NCI-H2196 (cell line): ENCODE results near the gene TGFBR2.

ENCODE experiments used
- DNase-seq: peaks from one replicate; lab custom pipeline; 2025; ENCODE audit not compliant: unreplicated experiment; lab: John Stamatoyannopoulos, UW

The TGFBR2 gene

GRCh38 chr3:30688776-30689641, 82.6 kb downstream of the TGFBR2 start:
- DNase-seq = no peak

DNA sequence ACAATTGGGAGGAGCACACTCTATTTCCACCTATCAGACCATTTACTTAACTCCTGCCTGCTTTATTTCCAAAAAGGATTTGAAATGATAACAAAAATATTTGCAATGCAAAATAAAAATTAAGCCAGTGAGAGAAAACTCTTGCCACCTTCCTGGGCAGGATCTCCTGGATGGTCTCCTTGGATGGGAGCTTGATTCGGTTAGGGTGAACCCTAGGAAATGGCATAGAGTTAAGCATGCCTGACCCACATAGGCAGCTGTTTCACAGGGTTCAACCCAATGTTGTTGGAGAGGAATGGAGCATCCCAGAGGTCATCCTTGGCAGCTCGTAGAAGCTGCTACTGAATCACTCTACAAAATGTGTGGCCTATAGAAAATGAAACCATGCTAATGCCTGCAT, 83.8 kb downstream of the TGFBR2 start:
- DNase-seq = no peak

GRCh38 chr3:30691249-30691880, 85.0 kb downstream of the TGFBR2 start:
- DNase-seq = no peak

GRCh38 chr3:30691944-30692343, 85.5 kb downstream of the TGFBR2 start:
- no peak for DNase-seq

GRCh38 chr3:30692498-30693130, 86.2 kb downstream of the TGFBR2 start:
- no peak for DNase-seq

DNA sequence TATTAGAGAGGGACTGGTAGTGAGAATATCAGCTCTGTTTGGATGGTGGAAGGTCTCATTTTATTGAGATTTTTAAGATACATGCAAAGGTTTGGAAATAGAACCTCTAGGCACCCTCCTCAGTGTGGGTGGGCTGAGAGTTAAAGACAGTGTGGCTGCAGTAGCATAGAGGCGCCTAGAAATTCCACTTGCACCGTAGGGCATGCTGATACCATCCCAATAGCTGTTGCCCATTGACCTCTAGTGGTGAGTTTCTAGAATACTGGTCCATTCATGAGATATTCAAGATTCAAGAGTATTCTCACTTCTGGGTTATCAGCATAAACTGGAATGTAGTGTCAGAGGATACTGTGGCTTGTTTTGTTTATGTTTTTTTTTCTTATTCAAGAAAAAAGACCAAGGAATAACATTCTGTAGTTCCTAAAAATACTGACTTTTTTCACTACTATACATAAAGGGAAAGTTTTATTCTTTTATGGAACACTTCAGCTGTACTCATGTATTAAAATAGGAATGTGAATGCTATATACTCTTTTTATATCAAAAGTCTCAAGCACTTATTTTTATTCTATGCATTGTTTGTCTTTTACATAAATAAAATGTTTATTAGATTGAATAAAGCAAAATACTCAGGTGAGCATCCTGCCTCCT, 87.2 kb downstream of the TGFBR2 start:
- DNase-seq = peak; percentile 13

- DNase-seq = no peak
Observed at GRCh38 chr3:30694148-30694547, 87.7 kb downstream of the TGFBR2 start.

GRCh38 chr3:30694668-30695067, 88.3 kb downstream of the TGFBR2 start:
- DNase-seq = no peak

- no peak for DNase-seq
Observed at GRCh38 chr3:30695302-30696061, 89.1 kb downstream of the TGFBR2 start.

GRCh38 chr3:30696403-30696819, 90.0 kb downstream of the TGFBR2 start:
- DNase-seq = no peak

DNA sequence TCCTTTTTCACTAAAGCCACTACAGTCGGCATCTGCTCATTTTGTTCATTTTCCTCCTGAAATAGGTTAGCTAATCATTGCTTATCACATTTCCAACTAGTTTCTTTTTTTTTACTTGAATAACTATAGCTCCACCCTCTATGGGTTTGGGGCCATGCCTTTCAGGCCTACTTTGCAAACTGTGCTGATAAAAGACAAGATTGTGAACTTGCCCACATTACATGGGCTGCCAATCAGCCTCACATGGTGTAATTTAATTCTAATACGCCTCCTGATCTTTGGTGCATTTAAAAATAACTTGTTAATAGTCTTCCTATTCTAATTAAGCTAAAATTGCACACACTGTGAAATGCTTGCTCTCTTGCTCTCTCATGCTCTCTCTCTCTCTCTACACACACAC, 90.5 kb downstream of the TGFBR2 start:
- DNase-seq = no peak

DNA sequence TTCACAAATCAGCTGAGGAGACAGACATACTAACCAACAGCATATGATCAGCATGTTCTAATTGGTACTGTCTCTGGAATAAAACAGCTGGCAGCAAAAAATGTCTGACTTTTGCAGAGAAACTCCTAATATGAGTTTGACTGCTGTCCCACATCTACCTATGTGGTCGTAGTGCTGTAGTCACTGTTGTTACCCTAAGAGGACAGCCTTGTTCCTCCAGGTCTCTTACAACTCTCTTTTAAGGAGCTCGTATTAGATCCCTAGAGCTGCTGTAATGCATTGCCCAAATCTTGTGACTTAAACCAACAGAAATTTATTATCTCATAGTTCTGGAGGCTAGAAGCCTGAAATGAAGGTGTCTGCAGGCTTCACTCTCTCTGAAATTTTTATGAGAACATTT, 92.1 kb downstream of the TGFBR2 start:
- DNase-seq = no peak

- DNase-seq = no peak
Observed at GRCh38 chr3:30699927-30700326, 93.5 kb downstream of the TGFBR2 start.

- no peak for DNase-seq
Observed at GRCh38 chr3:30700702-30701321, 94.4 kb downstream of the TGFBR2 start.

- DNase-seq = no peak
Observed at GRCh38 chr3:30702038-30702827, 95.8 kb downstream of the TGFBR2 start.

DNA sequence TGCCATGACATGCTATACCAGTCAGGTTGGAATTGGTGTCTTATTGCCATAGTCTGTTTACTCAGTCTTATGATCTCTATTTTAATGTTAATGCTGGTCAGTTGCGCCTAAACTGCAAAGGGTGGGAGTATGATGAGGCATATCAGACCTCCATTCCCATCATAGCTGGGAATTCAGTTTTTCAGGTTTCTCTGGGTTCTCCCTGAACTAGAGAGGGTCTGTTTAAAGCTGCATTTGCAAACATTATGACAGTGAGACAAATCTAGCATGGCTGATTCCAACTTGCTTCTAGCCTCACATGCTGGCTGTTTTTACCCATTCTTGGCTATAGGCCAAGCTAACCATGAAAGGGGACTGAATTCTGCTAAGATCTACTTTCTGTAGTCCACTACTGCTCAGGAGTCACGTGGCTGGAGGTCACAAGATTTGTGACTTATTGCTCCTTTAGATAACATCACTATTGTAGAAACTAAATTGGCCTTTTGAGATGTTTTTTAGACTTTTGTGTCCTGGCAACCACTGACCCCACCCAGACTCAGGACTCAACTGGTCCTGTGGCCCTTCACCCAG, 96.5 kb downstream of the TGFBR2 start:
- no peak for DNase-seq

DNA sequence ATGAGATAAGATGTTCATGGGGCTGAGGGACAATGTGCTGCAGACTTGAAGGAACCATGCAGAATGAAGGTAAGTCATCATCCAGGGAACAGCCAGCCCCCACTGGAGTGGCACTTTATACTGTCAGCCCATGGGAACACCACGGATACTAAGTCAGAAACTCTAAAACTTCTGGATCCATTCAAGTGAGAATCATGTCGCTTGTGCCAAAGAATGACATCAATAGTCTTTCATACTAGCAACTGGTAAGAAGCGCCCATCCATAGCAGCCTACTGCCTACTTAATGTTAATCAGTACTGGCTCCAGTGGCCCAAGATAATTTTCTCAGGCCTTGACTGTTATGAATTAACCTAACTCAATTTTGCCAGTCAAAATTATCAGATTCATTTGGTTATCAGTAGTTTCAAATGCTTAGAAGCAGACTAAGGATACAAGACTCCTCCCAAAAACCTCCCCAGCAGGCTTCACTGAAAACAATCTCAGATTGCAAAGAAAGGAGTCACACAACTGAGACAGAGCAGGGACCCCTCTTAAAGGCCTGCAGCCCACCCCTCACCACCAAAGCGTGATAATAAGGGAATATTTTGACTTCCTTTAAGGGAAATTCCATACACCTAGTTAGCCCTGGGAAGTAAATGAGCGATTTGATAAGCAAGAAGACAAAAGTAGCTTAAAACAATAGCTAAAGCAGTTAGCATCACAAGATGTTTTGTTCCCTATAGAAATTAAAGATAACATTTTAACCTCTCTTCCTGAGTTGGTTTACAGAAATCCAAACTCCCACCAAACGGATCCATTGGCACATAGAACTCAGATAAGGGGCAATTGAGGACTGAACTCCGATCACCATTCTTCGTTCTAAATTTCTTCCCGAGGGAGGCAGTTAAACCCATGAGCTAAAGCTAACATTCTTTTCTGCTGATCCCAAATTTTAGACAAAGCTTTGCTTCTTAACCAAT, 98.8 kb downstream of the TGFBR2 start:
- DNase-seq = no peak

- DNase-seq = no peak
Observed at GRCh38 chr3:30707825-30708224, 101.4 kb downstream of the TGFBR2 start.
